Adipocyte (in vitro differentiated cells): ENCODE results near the gene NFIA.

ENCODE experiments used
- DNase-seq: peaks from one replicate; pipeline ENCODE4 v3.0.0-alpha.2; 2015; ENCODE audit warnings: low read depth
- H3K27me3 ChIP-seq: replicated peaks from 2 replicates; pipeline ENCODE4 v1.7.0; 2013; ENCODE audit warnings: mild to moderate bottlenecking, low read length, moderate library complexity; ENCODE audit not compliant: control insufficient read depth, insufficient read depth
- H3K36me3 ChIP-seq: 2 replicates; pipeline ENCODE4 v1.7.0; 2013; ENCODE audit warnings: low read length, mild to moderate bottlenecking, moderate library complexity; ENCODE audit not compliant: control insufficient read depth, insufficient read depth, severe bottlenecking
- H3K4me1 ChIP-seq: 2 replicates; pipeline ENCODE4 v1.7.0; 2013; ENCODE audit warnings: mild to moderate bottlenecking, low read length, moderate library complexity; ENCODE audit not compliant: control insufficient read depth, insufficient read depth
- H3K4me3 ChIP-seq: 2 replicates; pipeline ENCODE4 v1.7.0; 2013; ENCODE audit warnings: mild to moderate bottlenecking, low read length, moderate library complexity
- H3K9ac ChIP-seq: 2 replicates; pipeline ENCODE4 v1.7.0; 2013; ENCODE audit warnings: mild to moderate bottlenecking, low read length, moderate library complexity
- H3K9me3 ChIP-seq: 2 replicates; pipeline ENCODE4 v1.7.0; 2013; ENCODE audit warnings: mild to moderate bottlenecking, low read length, moderate library complexity; ENCODE audit not compliant: control insufficient read depth

NFIA gene

DNA sequence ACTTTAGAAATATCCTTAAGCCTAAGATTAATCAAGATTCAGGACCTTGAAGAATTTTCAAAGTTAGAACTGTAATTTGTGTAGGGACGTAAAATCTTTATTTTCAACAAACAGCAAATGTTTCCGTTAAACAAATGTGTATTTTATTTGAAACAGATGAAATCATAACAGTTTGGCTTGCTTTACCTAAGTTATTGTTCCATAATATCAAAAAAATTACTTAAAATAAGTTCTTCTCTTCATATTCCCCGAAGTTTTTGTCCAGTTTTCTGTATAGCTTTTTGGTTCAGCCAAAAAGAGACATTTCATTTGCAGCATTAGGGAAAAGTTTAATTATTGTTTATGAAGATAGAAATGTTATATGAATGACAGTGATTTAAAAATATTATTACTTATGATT is 100.1 kb downstream of the NFIA start:
- H3K4me3 ChIP-seq = peak overlapping the region; percentile 42
- no peaks in the 10 kb centered on the region for H3K36me3 ChIP-seq
- peak overlapping the region; percentile 54 for H3K9ac ChIP-seq
- no peaks in the 10 kb centered on the region for H3K9me3 ChIP-seq
- no peak for DNase-seq
- H3K27me3 ChIP-seq = no peaks in the 10 kb centered on the region
- peaks cover 61% of the 10 kb centered on the region for H3K4me1 ChIP-seq

GRCh38 chr1:61183471-61184039 is 101.2 kb downstream of the NFIA start:
- Histone ChIP-seq H3K9ac (peak overlapping the region; percentile 89), H3K36me3 (no peaks in the 10 kb centered on the region), H3K4me1 (peaks cover 63% of the 10 kb centered on the region), H3K9me3 (no peaks in the 10 kb centered on the region), H3K27me3 (no peaks in the 10 kb centered on the region), H3K4me3 (peak overlapping the region; percentile 81)
- DNase-seq = peak; percentile 39

DNA sequence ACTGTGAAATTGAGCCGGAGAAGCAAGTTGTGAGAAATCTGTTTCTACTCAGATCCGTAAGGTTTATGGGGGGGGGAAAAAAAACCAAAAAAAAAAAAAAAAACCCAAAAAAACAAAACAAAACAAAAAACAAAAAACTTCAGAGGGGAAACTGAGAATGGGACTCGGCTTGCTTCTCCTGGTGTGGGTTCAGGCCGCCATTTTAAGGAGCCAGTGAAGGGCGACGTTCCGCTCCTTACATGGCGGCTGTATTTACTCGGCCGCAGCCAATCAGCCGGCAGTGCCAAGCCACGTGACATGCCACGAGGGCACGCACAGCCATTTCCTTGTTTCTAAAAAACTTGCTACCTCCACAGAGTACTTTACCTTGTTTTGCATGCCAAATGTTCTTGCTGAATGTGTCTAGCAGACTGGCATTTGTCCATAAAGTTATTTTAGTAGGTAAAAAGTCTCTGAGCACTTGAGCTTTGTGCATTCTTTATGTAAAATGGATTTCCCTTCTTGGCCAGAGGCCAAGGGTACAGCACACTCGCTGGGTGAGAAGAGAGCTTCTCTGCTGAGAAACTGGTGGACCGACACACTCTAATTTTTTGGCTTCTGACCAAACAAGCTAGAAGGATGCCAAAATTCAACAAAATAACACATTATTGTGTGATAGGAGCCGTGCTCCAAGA is 101.8 kb downstream of the NFIA start:
- Histone ChIP-seq H3K36me3 (no peaks in the 10 kb centered on the region), H3K4me1 (peaks cover 63% of the 10 kb centered on the region), H3K9me3 (no peaks in the 10 kb centered on the region), H3K27me3 (no peaks in the 10 kb centered on the region), H3K4me3 (peak overlapping the region; percentile 81), H3K9ac (peak overlapping the region; percentile 89)
- DNase-seq = peak; percentile 62

DNA sequence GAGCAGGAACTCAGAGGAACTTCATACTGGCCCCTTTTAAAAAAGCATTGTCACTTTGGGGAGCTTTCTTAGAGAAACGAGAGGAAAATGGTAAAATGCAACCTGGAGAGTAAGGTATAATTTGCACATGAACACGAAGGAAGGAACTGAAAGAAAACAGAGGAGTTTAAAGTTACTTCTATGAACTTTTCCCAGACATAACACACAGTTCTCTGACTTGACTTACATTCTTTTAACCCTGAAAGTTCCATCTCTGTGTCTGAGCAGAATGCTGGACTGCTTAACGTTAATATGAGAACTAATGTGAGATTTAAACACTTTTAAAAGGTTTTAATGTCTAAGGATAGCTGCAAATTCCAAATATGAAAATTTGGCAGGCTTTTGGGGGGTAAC is 102.3 kb downstream of the NFIA start:
- H3K27me3 ChIP-seq = no peaks in the 10 kb centered on the region
- peak overlapping the region; percentile 81 for H3K4me3 ChIP-seq
- H3K4me1 ChIP-seq = peaks cover 63% of the 10 kb centered on the region
- no peak for DNase-seq
- H3K9ac ChIP-seq = peak overlapping the region; percentile 89
- no peaks in the 10 kb centered on the region for H3K9me3 ChIP-seq
- H3K36me3 ChIP-seq = no peaks in the 10 kb centered on the region

DNA sequence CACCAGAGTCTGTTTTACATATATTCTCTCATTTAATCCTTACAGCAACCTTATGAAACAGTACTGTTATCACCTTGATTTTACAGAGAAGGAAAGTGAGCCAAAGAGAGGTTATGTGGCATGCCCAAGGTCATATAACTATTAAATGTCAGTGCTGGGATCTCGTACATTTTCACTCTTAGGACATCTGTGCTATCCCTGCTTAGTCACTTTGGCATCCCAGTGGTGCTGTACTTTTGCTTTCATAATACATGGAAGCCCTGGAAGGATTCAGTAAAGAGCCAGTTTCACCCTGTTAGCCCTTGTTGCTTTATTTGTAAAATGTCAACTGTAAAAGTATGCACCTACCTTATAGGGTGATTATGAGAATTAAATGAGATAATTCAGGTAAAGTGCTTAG is 104.4 kb downstream of the NFIA start:
- H3K9ac ChIP-seq = peak overlapping the region; percentile 15
- H3K9me3 ChIP-seq = no peaks in the 10 kb centered on the region
- DNase-seq = no peak
- H3K4me1 ChIP-seq = peaks cover 68% of the 10 kb centered on the region
- H3K27me3 ChIP-seq = no peaks in the 10 kb centered on the region
- H3K36me3 ChIP-seq = no peaks in the 10 kb centered on the region
- H3K4me3 ChIP-seq = peak overlapping the region; percentile 19

DNA sequence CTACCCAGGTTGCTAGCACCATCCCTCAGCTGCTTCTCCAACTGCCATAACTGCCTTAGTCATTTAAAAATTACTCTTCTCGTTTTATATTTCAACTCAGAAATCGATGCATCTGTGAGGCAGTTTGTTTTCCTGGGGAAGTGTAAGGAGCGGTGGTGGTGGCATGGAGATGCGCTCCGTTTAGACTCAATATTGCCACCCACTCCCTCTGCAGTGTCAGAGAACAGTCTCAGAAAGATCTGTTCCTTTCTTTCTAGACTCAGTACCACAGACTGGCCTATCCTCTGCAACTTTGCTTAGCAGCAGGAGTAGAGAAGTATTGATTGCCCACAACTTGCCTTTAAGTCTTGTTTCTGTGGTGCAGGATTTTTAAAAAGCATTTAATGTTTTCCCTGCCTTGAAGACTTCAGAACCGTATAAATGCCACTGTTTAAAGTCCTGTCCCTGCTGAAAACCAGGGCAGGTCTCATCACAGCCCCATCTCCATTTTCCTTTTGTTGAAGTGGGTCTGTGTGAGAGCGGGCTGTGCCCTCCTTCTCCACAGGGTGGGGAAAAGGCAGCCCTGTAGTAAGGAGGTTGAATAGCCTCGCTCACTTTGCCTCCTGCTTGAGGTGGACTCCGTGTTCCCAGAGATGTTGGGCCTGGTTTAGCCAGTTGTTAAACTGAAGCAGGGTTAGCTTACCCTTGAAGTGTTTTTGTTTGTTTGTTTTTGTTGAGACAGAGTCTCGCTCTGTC is 105.2 kb downstream of the NFIA start:
- peak overlapping the region; percentile 19 for H3K4me3 ChIP-seq
- no peaks in the 10 kb centered on the region for H3K36me3 ChIP-seq
- peak overlapping the region; percentile 15 for H3K9ac ChIP-seq
- no peaks in the 10 kb centered on the region for H3K9me3 ChIP-seq
- H3K27me3 ChIP-seq = no peaks in the 10 kb centered on the region
- DNase-seq = no peak
- peaks cover 60% of the 10 kb centered on the region for H3K4me1 ChIP-seq

DNA sequence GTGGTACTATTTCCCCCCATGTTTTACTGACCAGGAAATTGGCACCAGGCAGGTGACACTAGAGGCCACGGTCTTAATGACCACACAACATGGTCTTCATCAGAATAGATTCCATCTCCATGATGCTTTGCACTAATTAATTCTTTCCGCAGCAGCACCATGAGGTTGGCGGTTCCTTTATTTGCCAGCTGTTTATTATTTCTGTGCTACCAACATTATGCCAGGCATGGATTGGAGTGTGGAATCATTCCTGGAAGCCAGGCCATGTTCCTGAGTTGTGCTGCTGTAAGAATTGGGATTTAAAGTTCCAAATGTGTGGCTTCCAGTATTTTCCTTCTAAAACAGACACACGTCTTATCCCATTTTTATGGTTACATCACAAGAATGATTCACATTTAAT is 107.8 kb downstream of the NFIA start:
- Histone ChIP-seq H3K4me3 (no peak overlapping the region), H3K4me1 (peaks cover 36% of the 10 kb centered on the region), H3K9ac (no peak overlapping the region), H3K27me3 (no peaks in the 10 kb centered on the region), H3K36me3 (no peaks in the 10 kb centered on the region), H3K9me3 (no peaks in the 10 kb centered on the region)
- no peak for DNase-seq

DNA sequence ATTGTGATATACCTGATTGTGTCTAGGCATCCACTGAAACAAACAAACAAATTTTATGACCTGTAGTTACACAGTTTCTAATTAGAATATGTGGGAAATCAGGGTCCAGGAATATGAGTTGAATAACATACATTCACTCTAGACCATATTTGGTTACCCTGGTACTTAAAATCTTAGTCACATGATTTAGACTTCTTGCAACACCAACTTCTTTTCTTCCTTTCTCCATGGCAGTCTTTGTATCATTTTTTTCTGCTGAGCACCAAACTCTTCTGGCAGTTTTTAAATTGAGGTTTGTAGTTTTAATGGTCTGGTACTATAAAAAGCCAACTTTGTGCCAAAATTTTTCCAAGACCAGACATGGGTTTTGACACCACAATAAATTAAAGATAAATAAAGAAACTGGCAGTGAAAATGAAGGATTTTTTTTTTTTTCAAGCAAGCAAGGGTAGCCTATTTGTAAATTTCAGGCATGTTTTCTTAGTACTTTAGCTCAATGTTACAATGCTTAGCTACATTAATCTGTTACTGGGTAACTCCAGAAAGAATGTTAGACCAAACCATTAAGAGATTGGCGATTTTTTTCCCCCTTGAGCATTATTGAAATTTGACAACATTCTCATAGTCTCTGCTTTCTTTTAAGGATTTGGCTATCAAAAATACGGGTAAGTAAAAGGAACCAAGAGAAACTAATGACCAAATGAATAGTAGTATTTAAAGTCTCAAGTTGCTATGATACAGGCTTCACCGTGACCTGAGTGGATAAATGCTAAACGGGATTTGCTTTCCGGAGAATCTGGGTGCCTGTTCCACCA is 108.5 kb downstream of the NFIA start:
- Histone ChIP-seq H3K9me3 (no peaks in the 10 kb centered on the region), H3K4me1 (peaks cover 31% of the 10 kb centered on the region), H3K9ac (no peak overlapping the region), H3K4me3 (no peak overlapping the region), H3K27me3 (no peaks in the 10 kb centered on the region), H3K36me3 (no peaks in the 10 kb centered on the region)
- no peak for DNase-seq

DNA sequence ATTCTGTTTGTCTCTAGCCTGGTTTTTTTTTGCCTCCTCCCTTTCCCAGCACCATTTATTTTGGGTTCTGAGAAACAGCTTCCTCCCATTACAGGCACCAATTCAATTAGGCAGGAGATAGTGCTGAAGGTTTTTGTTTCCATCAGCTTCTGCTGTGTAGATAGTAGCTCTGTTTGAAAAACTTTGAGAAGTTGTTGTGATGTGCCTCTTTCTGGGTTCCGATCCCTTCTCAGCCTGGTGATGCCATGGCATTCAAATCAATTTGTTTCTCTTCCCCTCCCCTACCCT is 109.0 kb downstream of the NFIA start:
- no peak for DNase-seq
- Histone ChIP-seq H3K27me3 (no peaks in the 10 kb centered on the region), H3K9me3 (no peaks in the 10 kb centered on the region), H3K4me1 (peaks cover 26% of the 10 kb centered on the region), H3K9ac (no peak overlapping the region), H3K4me3 (no peak overlapping the region), H3K36me3 (no peaks in the 10 kb centered on the region)

DNA sequence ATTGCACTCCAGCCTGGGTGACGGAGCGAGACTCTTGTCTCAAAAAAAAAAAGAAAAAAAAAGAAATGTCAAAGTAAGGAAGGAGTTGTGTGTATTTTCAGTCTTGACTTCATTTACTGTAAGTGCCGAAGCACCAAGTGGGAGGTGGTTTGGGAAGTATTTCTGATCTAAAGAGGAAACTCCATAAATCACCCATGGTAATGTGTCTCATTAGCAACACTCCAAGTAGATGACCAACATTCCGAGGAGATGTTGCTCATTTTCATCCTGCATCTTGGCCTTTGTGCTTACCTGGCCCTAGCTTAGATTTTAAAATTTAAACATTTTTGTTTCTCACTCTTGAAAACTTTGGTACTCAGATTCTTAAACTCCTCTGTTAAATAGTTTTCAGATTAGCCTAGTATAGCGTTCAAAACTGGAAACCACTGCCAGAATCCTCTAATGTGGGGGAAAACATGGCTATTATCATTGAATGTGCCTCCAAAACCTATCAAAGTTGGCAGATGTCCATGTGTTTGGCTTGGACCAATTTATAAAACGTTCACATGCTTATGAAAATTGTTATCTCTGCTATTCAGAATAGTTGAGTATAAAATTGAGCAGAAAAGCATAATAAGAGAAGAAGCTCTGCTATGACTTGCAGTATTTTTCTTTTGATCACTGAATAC is 110.4 kb downstream of the NFIA start:
- Histone ChIP-seq H3K9me3 (no peaks in the 10 kb centered on the region), H3K9ac (no peak overlapping the region), H3K4me1 (peaks cover 14% of the 10 kb centered on the region), H3K36me3 (no peaks in the 10 kb centered on the region), H3K4me3 (no peak overlapping the region), H3K27me3 (no peaks in the 10 kb centered on the region)
- DNase-seq = no peak

- Histone ChIP-seq H3K27me3 (no peaks in the 10 kb centered on the region), H3K9ac (no peak overlapping the region), H3K9me3 (no peaks in the 10 kb centered on the region), H3K4me3 (no peak overlapping the region), H3K36me3 (no peaks in the 10 kb centered on the region), H3K4me1 (peaks cover 14% of the 10 kb centered on the region)
- DNase-seq = no peak
Observed at GRCh38 chr1:61193808-61194207, 111.4 kb downstream of the NFIA start.
